Motor neuron (in vitro differentiated cells): Measurements from ENCODE around the gene ATP8A2. TPM values are rescaled to one million over a fixed set of nuclear protein-coding genes. Genes with fewer than 3 reads are reported as not detected.
A peak's percentile ranks its signal among the peaks of the same experiment; 100 is the strongest.
"Not testable (repeated sequence)": the region's sequence is repeated elsewhere in the genome, so short reads cannot be mapped to it uniquely, and the experiment has no call there.

Experiments used
- ATAC-seq, 8 experiments: fragments of 200-7000 bp; cut with Tn5 transposase; replicated peaks in 6 of 8; 2 replicates each; pipeline ENCODE4 v1.8.0; 2021; ENCODE audit warnings: mild to moderate bottlenecking in 8 of 8, moderate library complexity in 8 of 8
- H3K27ac ChIP-seq, 2 donors: fragments of 250-450 bp; sonication (Bioruptor Pico); 2 replicates each; pipeline ENCODE4 v1.9.0; 2021; ENCODE audit warnings: antibody characterized with exemption in 2 of 2, mild to moderate bottlenecking in 2 of 2, moderate library complexity in 1 of 2
- H3K4me1 ChIP-seq, 2 donors: fragments of 250-450 bp; sonication (Bioruptor Pico); replicated peaks in 1 of 2; 2 replicates each; pipeline ENCODE4 v1.6.1; 2021; ENCODE audit warnings: antibody characterized with exemption in 2 of 2, mild to moderate bottlenecking in 2 of 2, moderate library complexity in 1 of 2
- H3K4me3 ChIP-seq, 5 donors: fragments of 250-450 bp; sonication (Bioruptor Pico); 2 replicates each; pipeline ENCODE4 v1.9.0; 2021; ENCODE audit warnings: antibody characterized with exemption in 5 of 5, mild to moderate bottlenecking in 5 of 5, moderate library complexity in 4 of 5
- WGBS, 10 experiments: fragments of 450-650 bp; shearing (Covaris generic); methylation state at CpG; one replicate each; pipeline ENCODE4 v1.0.0; 2022; 5-methylcytosine and 5-hydroxymethylcytosine counted together
- in situ Hi-C, 9 experiments: fragments of 400-800 bp; cut with MboI; loops; one replicate each; pipeline ENCODE4 v1.15.0; 2021; ENCODE audit warnings: low sequenced_read_pairs in 9 of 9, low pct_unique_long_range_greater_than_20kb in 2 of 9; ENCODE audit not compliant: unreplicated experiment in 9 of 9
- total RNA-seq, 8 experiments: library from RNA; unstranded; fragments of 300-600 nt; gene quantifications; 2 replicates each; pipeline versions ENCODE4 v1.2.3 to v1.2.4, GENCODE V29; 2022

ATP8A2 gene
- total RNA-seq, 8 experiments from 2014 or later: 0.10 to 13.8 (median 6.7) TPM

GRCh38 chr13:25777509-25777908 lies 405.7 kb downstream of the ATP8A2 start:
- H3K4me1 ChIP-seq: peaks cover 3 to 12% of the 10 kb centered on the region in 2 donors
- no peak for ATAC-seq
- no peak overlapping the region for H3K27ac ChIP-seq
- H3K4me3 ChIP-seq: no peak overlapping the region
- in situ Hi-C loops: no loop called here
- 10 to 100% (median 90%) methylated on average over 1 to 2 of the region's 2 CpGs; no CpG with 5 or more reads in 1 of the 10 experiments for WGBS, 10 experiments

- Histone ChIP-seq H3K4me3 (no peak overlapping the region), H3K27ac (no peak overlapping the region), H3K4me1 (peaks cover 3 to 12% of the 10 kb centered on the region in 2 donors)
- in situ Hi-C loops: no loop called here
- 19 to 93% (median 86%) methylated on average over 3 to 7 of the region's 7 CpGs; no CpG with 5 or more reads in 2 of the 10 experiments for WGBS, 10 experiments
- peak in 1 of 8 experiments; percentile 45 for ATAC-seq
Observed at GRCh38 chr13:25778365-25778764, 406.6 kb downstream of the ATP8A2 start.

- no peak for ATAC-seq
- in situ Hi-C loops: no loop called here
- Histone ChIP-seq H3K4me1 (peaks cover 3 to 12% of the 10 kb centered on the region in 2 donors), H3K27ac (no peak overlapping the region), H3K4me3 (no peak overlapping the region)
- 13 to 80% (median 74%) methylated on average over 2 to 4 of the region's 4 CpGs; no CpG with 5 or more reads in 3 of the 10 experiments for WGBS, 10 experiments
Observed at GRCh38 chr13:25778808-25779305, 407.1 kb downstream of the ATP8A2 start.

GRCh38 chr13:25783076-25783475 lies 411.3 kb downstream of the ATP8A2 start:
- WGBS, 10 experiments: 60 to 100% (median 86%) methylated on average over 1 to 2 of the region's 2 CpGs; no CpG with 5 or more reads in 6 of the 10 experiments
- no peak for ATAC-seq
- H3K4me3 ChIP-seq: no peak overlapping the region
- no peak overlapping the region for H3K27ac ChIP-seq
- H3K4me1 ChIP-seq: peaks cover 0 to 5% of the 10 kb centered on the region in 2 donors
- in situ Hi-C loops: no loop called here

- H3K27ac ChIP-seq: no peak overlapping the region
- H3K4me1 ChIP-seq: no peaks in the 10 kb centered on the region
- in situ Hi-C loops: no loop called here
- no peak overlapping the region for H3K4me3 ChIP-seq
- ATAC-seq: peak in 5 of 8 experiments; percentile 16 to 84 (median 68)
- 3 to 85% (median 63%) methylated on average over 1 to 5 of the region's 5 CpGs for WGBS, 10 experiments
Observed at GRCh38 chr13:25783601-25784024, 411.8 kb downstream of the ATP8A2 start.

GRCh38 chr13:25784119-25784518 lies 412.3 kb downstream of the ATP8A2 start:
- ATAC-seq: no peak
- H3K27ac ChIP-seq: no peak overlapping the region
- 0 to 80% (median 48%) methylated on average over 1 to 4 of the region's 4 CpGs; no CpG with 5 or more reads in 1 of the 10 experiments for WGBS, 10 experiments

GRCh38 chr13:25790137-25790536 lies 418.4 kb downstream of the ATP8A2 start:
- ATAC-seq, H3K4me3 ChIP-seq, H3K27ac ChIP-seq, in situ Hi-C loops, H3K4me1 ChIP-seq: not testable (repeated sequence)
- 0 to 100% (median 100%) methylated on average over 1 of the region's 1 CpG; no CpG with 5 or more reads in 5 of the 10 experiments for WGBS, 10 experiments

More at GRCh38 chr13:25784119-25784518, 412.3 kb downstream of the ATP8A2 start:
- in situ Hi-C loops: no loop called here
- H3K4me3 ChIP-seq: no peak overlapping the region
- H3K4me1 ChIP-seq: no peaks in the 10 kb centered on the region

GRCh38 chr13:25795277-25795676 lies 423.5 kb downstream of the ATP8A2 start:
- no peak overlapping the region for H3K4me3 ChIP-seq
- no peak overlapping the region for H3K27ac ChIP-seq
- WGBS, 10 experiments: 0 to 88% (median 40%) methylated on average over 1 of the region's 1 CpG; no CpG with 5 or more reads in 4 of the 10 experiments
- in situ Hi-C loops: no loop called here
- no peak for ATAC-seq
- no peaks in the 10 kb centered on the region for H3K4me1 ChIP-seq

- H3K4me3 ChIP-seq: no peak overlapping the region
- ATAC-seq: no peak
- WGBS, 10 experiments: 90 to 100% (median 100%) methylated on average over 1 of the region's 1 CpG; no CpG with 5 or more reads in 2 of the 10 experiments
- in situ Hi-C loops: no loop called here
- H3K27ac ChIP-seq: no peak overlapping the region
- no peaks in the 10 kb centered on the region for H3K4me1 ChIP-seq
Observed at GRCh38 chr13:25796474-25796873, 424.7 kb downstream of the ATP8A2 start.

GRCh38 chr13:25798998-25799397 lies 427.2 kb downstream of the ATP8A2 start:
- in situ Hi-C loops: no loop called here
- no peak overlapping the region for H3K27ac ChIP-seq
- WGBS, 10 experiments: 8 to 92% (median 82%) methylated on average over 1 to 3 of the region's 3 CpGs
- H3K4me3 ChIP-seq: no peak overlapping the region
- H3K4me1 ChIP-seq: no peaks in the 10 kb centered on the region
- ATAC-seq: no peak

GRCh38 chr13:25800523-25800922 lies 428.7 kb downstream of the ATP8A2 start:
- in situ Hi-C loops: loop anchor here in 1 of 9 experiments (25.0 kb wide), 1 partner anchor 213 kb away; no protein-coding TSS in a partner anchor
- 67 to 90% (median 89%) methylated on average over 2 to 3 of the region's 3 CpGs; no CpG with 5 or more reads in 6 of the 10 experiments for WGBS, 10 experiments
- H3K27ac ChIP-seq: no peak overlapping the region
- H3K4me3 ChIP-seq: no peak overlapping the region
- no peaks in the 10 kb centered on the region for H3K4me1 ChIP-seq
- ATAC-seq: peak in 1 of 8 experiments; percentile 31

- Histone ChIP-seq H3K4me3 (no peak overlapping the region), H3K4me1 (no peaks in the 10 kb centered on the region), H3K27ac (no peak overlapping the region)
- no peak for ATAC-seq
- 0 to 100% (median 62%) methylated on average over 1 to 3 of the region's 3 CpGs; no CpG with 5 or more reads in 2 of the 10 experiments for WGBS, 10 experiments
- in situ Hi-C loops: loop anchor here in 1 of 9 experiments (25.0 kb wide), 1 partner anchor 215 kb away; no protein-coding TSS in a partner anchor
Observed at GRCh38 chr13:25802579-25802978, 430.8 kb downstream of the ATP8A2 start.

GRCh38 chr13:25803641-25804040 lies 431.9 kb downstream of the ATP8A2 start:
- in situ Hi-C loops: loop anchor here in 1 of 9 experiments (25.0 kb wide), 1 partner anchor 216 kb away; no protein-coding TSS in a partner anchor
- H3K27ac ChIP-seq: no peak overlapping the region
- WGBS, 10 experiments: 0 to 100% (median 79%) methylated on average over 1 to 3 of the region's 3 CpGs; no CpG with 5 or more reads in 2 of the 10 experiments
- no peaks in the 10 kb centered on the region for H3K4me1 ChIP-seq
- H3K4me3 ChIP-seq: no peak overlapping the region
- no peak for ATAC-seq
